A204.1 (cell line): Measurements from ENCODE around the gene TSHZ2.

Experiments used
- FAIRE-seq: peaks from 2 replicates; lab custom pipeline; 2012; peaks lifted over from hg19 to GRCh38; lab: Jason Lieb, UNC

TSHZ2 gene

DNA sequence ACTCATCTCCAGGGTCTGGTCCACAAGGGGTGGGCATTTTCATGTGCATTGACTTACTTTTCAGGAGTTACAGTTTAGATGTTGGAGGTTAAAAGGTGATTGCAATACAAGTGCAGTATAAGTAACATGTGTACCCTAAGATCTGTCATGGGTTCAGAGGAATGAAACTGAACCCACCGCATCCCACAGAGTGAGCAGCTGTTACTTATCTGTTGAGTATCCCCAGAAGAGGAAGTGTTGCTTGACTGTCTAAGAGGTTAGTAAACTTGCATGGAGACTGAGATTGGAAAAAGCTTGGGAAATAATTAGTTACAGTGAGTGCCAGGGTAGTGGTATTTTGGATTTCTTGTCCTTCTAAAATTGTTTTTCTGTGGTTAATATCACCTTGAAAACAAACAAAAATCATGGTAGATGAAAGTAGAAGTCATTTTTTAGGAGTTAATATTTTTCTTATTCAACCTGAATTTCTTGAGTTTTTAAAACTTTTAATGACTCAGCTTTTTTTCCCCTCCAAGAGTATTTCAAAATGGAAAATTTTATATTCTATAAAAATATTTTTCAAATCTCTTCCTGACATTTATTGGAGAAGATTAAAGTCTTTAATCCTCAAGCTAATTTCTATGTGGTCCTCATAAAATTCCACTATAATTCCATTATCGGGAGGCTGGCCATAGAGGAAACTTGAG, 315.3 kb downstream of the TSHZ2 start:
- no peak for FAIRE-seq

DNA sequence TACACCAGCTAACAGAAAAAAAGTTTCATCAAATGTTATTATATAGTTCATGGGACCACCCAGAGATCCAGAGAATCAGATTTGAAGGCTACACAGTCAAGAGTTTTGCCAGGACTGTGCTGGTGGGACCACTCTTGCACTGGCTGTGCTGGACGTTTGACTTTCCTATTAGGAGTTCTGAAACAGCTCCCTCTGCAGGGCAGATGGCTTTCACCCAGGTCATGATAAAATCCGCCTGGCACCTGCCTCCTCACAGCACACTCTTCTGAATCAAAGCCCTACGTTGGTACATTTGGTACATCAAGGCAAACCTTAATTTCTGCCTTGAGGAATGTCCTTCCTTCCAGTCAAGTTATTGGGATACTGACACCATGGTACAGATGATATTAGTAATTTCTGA, 319.4 kb downstream of the TSHZ2 start:
- no peak for FAIRE-seq

DNA sequence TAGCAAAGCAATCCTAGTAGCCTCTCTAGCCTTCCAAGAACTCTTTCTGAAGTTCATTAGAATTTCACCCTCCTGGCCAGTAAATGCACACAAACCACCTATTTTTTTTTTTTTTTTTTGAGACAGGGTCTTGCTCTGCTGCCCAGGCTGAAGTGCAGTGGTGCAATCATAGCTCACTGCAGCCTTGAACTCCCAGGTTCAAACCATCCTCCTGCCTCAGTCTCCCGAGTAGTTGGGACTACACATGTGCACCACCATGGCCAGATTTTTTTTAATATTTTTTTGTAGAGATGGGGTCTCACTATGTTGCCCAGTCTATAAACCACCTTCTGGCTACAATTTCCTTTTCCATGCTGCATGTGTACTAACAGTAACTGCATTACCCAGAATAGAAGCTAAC, 320.2 kb downstream of the TSHZ2 start:
- no peak for FAIRE-seq

DNA sequence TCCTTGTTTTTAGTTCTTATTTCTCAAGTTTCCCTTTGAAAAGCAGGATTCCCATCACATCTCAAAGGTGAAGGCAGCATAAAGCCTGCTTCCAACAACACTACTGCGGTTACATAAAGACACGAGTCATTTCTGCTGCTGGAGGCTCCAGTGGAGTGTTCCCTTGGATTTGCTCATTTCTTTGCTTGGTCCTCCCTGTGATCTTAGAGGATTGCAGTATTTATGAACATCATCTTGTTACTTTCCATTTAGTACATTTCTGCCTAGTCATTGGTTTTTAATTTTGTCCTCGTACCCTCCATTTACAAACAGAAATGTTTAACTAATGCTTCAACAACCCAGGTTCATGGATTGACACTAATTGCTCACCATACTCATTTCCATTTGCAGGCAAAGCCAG, 322.6 kb downstream of the TSHZ2 start:
- no peak for FAIRE-seq

DNA sequence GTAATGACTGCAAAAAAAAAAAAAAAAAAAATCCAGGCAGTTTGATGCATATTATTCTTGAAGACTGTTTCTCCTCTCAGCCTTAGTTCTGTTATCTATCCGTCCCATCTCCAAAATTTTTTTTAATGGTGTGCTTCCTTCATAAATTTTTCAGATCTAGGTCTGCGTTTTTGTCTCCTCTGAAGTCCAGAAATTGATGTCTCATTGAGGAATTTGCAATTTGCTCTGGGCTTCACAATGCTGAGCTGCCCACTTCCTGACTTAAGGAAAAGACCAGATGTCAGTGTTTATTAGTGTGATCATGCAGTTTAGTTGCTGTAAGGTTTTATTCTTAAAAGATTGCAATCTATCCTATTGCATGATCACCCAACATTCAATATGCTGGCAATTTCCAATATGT, 323.9 kb downstream of the TSHZ2 start:
- no peak for FAIRE-seq

DNA sequence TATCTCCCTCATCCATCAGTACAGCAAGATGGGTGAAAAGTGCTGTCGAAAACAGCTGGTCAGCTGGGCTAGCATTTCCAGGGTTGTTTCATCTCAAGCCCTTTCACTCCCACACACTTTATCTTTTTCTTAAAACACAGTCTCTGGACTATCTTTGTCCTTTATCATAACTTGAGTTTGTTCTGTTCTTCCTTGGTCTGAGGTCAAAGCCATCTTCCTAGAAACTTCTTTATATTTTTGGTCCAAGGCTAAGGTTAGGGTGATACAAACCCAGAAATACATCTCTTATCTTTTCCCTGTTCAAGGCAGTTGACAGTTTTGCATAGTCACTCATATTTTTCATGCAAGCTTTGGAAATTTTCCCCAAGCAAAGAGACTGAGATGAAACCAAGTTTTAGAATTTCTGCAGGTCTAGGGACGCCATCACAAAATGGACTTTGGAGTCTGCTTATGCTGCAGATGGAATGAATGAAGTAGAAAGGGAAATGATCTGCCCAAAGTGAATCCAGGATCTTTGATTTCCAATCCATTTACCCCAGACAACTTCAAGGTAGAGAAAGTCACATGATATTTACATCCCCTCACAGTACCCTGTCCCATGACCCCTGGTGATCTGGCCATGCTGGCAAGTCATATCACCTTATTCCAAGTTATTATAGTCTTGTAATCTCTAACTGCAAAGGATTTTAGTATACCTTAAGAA, 324.4 kb downstream of the TSHZ2 start:
- no peak for FAIRE-seq

DNA sequence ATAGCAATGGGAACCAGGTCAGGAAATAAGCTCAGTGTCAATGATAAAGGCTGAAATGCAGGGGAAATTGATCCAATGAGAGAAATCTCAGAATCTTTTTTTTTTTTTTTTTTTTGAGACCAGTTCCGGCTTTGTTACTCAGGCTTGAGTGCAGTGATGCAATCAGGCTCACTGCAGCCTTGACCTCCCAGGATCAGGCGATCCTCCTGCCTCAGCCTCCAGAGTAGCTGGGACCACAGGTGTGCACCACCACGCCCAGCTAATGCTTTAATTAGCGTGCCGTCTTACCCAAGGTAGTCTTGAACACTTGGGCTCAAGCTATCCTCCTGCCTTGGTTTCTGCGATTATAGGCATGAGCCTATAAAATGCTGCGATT, 325.0 kb downstream of the TSHZ2 start:
- no peak for FAIRE-seq

DNA sequence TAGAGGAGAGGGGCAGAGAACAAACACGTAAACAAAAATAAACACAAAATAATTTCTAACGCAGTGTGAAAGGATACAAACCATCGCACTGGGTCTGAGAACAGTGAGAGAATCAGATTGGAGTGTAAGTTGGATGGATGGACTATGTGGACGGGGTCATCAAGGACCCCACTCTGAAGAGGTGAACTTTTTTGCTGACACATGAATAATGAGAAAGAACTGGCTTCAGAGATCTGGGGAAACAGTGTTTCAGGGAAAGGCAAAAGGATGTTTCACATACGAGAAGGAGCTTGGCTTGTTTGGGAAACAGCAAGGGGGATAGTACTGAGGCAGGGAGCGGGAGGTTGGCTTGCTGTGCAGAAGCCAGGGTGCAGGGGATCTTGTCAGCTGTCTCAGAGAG, 326.1 kb downstream of the TSHZ2 start:
- FAIRE-seq = no peak

DNA sequence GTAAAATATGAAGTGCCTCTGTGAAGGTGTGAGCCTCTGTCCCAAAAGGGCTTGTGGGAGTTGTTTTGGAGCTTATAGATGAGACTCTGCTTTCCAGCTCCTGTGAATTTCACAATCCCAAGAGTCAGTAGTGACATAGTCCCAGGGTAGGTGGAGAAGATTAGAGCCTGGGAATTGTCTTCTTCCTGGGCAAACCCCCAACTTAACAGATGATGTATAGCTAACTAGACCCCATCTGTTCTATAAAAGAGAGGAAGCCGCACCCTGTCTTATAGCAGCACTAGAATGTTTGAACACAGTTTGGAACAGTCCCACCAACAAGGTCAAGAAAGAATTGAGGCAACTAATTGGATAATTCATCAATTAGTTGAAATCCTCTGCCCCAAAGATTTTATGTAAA, 326.8 kb downstream of the TSHZ2 start:
- no peak for FAIRE-seq

DNA sequence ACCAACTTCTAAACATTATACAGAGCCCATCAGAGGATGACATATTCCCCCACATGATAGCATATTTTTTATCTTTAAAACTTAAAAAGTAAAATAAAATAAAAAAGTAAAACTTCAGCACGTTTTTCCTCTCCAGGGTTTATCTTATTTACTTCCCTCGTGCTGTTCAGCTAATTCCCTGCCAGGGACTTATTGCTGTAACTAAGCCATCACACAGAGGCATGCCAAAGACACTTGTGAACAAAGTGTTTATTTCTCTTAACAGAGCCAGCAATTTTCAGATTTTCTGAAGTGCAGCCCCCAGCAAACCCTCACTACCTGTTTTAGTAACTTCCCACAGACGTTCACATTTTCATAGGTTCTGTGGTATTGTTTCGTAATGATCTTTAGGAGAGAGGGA, 327.7 kb downstream of the TSHZ2 start:
- FAIRE-seq = no peak

DNA sequence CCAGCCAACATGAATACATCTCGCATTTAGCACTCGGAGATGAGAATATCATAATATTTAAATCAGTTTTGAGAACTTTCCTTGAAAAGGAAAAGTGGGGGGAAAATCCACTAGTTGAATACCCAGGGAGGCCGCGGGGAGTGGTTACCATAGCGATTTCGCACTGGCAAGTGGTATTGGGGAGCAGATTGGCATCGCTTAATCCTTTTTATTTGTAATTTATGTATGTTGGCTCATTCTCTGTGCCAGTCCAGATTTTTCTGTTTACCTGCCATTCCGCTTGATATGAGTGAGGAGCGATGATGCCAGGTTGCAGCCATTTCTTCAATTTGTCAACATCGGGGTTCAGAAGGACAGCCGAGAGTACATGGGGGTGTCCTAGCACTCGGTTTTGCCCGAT, 329.7 kb downstream of the TSHZ2 start:
- no peak for FAIRE-seq

DNA sequence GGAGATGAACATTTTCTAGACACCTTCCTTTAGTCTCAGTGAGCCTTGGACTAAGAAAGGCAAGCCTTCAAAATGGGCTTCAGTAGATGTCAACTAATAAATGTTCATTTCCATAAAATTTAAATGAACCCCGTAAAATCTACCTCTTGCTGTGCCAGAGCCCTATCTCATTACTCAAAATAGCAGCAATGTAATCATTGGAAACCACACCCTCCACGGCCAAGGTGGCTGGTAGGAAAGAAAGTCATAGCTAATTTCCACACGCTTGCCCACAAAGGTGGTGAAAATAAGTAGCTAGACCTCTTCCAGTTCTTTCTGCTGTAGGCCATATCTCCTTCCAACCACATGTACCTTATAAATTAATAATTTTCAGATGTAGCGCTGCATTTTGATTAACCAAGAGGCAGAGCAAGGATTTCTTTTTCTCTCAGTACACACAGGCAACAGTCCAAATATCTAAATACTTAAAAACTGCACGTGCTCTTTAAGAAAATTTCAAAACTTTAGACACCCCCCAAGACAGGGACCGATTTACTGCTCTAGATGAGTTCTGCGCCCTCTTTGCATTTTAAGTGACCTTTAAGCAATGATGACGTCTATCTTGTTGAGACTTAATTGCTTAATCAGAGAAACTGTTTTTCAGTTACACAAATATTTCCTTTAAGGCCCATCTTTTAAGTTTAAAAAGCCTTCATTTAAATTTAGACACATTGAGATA, 330.7 kb downstream of the TSHZ2 start:
- no peak for FAIRE-seq

DNA sequence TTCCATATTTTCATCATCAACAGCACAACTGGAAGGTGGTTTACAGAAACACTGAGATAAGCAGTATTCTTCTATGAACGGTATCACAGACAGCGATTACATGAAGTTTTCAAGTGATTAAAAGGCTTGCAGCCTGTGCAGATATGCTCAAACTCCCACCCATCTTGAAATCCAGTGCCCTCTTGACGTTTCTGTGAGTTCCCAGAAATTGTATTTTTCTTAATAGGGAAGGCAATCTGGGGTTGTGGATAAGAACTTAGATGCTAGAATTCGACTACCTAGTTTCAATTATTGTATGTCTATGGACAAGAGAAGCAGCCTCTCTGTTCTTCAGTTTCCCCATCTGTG, 331.2 kb downstream of the TSHZ2 start:
- no peak for FAIRE-seq

DNA sequence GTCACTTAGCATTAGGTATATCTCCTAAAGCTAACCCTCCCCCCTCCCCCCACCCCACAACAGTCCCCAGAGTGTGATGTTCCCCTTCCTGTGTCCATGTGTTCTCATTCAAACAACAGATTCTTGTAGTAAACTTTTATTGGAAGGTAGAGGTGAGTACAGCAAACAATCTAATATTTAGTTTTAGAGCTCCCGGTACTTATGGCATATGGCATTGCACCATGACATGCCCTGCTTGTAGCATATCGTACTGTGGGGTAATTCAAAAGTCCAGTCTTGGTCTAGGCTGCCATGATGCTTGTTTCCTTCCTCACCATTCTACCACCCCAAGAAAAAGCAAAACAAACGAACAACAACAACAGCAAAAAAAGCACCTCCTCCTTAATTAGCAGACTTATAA, 332.0 kb downstream of the TSHZ2 start:
- no peak for FAIRE-seq

DNA sequence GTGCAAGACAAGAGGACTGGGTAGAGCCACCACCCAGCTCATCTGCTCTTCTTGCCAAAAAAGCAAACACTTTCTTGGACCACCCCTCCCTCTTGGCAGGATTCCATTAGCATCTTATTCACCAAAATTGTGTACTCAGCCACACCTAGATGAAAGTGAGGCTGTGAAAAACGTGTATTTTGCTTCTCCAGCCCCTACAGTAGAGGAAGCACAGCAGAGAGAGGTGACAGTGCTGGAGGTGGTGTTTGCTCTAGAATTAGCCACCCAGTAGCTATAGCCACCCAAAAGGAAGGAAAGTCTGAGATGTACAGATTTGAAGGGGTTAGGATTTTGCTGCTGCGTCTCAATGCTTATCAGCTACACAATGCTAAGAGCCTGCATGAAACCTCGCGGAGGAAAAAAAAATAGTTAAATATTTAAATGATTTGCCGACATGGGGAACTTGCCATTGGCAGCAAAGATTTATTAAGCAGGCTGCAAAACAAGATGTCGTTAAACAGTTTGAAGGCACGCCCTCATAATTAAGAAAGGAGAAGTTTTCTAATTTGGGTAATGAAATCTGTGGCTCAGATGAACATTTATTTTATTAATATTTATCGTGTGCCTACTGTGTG, 334.1 kb downstream of the TSHZ2 start:
- no peak for FAIRE-seq

DNA sequence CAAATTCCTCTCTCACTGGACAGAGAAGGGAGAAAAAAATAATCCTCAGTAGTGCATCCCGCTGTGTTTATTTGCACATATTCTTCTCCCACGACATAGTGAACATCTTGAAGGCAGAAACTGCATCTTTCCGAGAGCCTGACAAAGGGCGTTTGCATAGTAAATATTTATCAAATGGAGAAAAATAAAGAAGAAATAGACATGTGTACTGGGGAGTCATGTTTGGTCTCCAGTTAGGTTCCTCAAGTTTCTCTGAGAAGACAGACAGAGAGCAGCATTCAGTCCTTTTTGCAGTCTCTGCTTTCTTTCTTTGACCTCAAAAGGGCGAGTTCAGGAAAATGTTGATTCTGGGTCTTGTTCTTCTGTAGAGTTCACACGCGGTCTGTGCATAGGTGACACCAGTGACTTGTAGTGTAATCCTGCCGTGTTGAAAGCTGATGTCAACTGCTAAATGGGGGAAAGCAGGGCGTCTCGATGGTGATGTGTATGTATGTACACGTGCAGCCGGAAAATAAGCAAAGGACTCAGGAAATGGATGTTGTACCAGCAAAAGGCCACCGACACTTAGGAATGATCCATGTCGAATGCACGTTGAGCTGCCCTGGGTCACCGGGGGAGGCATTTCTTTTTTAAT, 335.9 kb downstream of the TSHZ2 start:
- no peak for FAIRE-seq

DNA sequence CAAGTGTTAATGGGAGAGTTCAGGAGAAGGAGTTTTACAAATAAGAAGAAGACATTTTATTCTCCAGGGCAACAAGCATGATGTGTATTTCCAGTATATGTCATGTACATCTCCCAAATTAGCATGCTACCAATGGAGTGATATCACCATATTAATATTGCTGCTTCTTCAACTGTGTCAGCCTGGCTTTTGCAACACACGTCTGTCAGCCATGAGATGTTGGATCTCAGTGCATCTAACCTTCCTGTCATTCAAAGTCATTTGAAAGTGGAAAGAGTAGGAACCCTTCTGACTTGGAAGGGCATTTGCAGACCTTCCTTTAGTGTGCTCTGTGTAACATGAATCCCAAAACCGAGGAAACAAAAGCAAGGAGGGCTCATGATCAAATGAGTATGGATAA, 337.4 kb downstream of the TSHZ2 start:
- no peak for FAIRE-seq

DNA sequence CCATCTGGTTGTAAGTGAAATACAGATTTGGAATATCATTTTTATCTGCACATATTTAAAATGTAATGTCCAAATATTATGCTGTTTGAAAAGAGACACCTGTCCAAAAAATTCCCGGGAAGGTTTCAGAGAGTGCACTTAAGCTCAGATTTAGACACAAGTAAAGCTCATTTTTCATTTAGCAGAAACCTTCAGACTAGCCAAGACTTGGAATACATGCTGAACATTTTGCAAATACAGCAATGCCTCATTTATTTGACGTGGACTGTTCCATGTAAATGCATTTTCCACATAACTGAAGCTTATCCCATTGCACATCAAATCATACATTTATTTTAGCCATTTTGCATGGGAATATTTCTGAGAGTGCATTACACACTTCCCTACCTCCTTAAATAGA, 340.8 kb downstream of the TSHZ2 start:
- no peak for FAIRE-seq

DNA sequence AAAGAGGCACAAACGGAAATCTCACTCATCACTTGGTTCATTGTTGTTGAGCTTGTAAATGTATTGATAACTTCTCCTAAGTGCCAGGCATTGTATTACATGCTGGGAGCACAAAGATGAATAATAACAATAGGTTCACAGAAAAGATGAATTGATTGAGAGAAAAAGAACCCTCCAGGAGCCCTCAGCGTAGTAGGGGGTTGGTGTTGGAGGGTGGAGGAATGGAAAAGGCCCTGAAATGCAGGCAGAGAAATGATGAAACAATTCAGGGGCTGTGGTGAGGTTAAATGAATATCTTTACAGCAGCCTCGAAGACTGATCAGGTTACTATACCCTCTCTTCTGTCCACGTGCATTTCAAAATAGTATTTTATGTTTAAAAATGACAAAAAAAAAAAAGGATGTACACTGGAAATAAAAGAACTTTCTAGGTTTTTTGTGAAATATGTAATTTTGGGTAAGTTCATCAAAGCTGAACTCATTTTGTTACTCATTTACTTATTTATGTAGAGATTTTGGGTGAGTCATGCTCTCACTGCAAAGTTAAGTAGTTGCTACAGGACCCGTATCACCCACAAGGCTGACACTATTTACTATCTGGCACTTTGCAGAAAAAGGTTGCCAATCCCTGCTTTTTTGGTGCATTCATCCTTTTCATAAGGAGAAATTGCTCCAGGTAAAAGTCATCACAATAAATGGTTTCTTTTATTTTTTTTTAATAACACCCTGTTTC, 344.2 kb downstream of the TSHZ2 start:
- FAIRE-seq = no peak

DNA sequence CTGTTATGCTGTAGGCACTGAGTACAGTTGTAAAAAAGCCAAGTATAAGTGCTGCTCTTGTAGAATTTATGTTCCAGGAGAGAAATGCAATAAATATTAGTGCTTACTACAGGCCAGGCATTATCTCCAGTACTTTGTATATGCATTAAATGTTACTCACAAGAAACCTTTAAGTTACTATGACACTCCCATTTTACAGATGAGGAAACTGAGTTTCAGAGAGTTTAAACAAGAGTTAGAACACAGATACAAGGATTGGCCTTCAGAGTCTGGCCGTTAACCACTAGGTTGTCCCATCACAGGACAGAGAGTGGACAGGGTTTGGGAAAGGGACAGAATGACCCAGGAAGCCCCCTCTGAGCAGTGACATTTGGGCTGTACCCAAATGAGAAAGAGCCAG, 347.0 kb downstream of the TSHZ2 start:
- FAIRE-seq = no peak

DNA sequence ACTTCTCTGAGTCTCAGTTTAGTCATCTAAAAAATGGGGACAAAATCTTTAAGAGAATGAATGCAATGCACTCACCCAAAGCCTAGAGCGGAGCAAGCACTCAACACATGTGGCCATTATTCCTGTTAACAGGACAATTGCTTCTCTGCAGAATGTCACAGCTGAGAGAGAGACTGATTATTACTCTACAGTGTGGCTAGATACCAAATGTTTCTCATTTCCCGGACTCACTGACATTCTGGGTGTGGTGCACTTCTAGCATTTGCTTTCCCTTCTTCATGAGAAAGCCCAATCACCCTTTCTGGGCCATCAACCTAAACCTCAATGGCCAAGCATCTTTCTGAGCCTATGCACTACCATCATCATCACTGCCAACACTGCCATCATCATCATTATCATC, 347.6 kb downstream of the TSHZ2 start:
- no peak for FAIRE-seq

DNA sequence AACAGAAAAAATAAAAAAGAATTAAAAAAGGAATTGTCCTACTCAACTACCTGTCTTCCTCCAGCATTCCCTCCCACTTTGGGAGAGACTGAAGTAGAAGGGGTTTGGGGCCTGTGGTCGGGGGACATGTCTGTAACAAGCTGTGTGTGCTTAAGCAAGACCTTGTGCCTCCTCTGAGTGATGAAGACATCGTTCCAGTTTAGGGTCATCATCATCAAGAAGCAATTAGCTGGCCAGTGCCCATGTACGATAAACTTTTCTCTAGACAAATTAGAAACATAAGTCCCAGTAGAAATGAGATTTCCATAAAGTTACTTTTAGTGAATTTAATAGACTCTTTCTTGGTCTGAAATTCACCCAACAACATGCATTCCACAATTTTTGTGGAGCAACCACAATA, 348.5 kb downstream of the TSHZ2 start:
- FAIRE-seq = no peak
